GM12878 (cell line): ENCODE results near the gene CCN6. TPM values are rescaled to one million over a fixed set of nuclear protein-coding genes. Genes with fewer than 3 reads are reported as not detected.

Source experiments
- ATAC-seq: fragments of 200-7000 bp; cut with Tn5 transposase; 3 replicates; pipeline ENCODE4 v1.9.1; 2020; ENCODE audit warnings: mild to moderate bottlenecking, moderate library complexity
- BruUV-seq: library from RNA; stranded (reverse); fragments of 400-500 nt; replicated peaks from 2 replicates; lab custom pipeline; 2021; lab: Mats Ljungman, UMichigan
- CTCF ChIA-PET: fragments of 300-600 bp; sonication (Branson Sonifier 250); formaldehyde crosslinking; extraction: SDS; loops from one replicate; lab custom pipeline; 2021; ENCODE audit warnings: inconsistent platforms; lab: Yijun Ruan, JAX
- POLR2A ChIA-PET: fragments of 350-600 bp; formaldehyde crosslinking; extraction: SDS; loops from one replicate; lab custom pipeline; 2021; ENCODE audit warnings: inconsistent platforms; lab: Charles Lee
- RAD21 ChIA-PET: fragments of 300-600 bp; sonication (Branson Sonifier 250); formaldehyde crosslinking; loops from one replicate; lab custom pipeline; 2023; ENCODE audit warnings: antibody characterized with exemption; ENCODE audit not compliant: unreplicated experiment; lab: Charles Lee
- SMC1A ChIA-PET: fragments of 300-600 bp; sonication (Branson Sonifier 250); formaldehyde crosslinking; loops from one replicate; lab custom pipeline; 2023; ENCODE audit not compliant: unreplicated experiment, uncharacterized antibody; lab: Charles Lee
- DNase-seq: peaks from one replicate; pipeline ENCODE4 v3.0.0-alpha.2; 2011; ENCODE audit warnings: low read depth, low spot score
- FAIRE-seq: peaks from 3 replicates; lab custom pipeline; 2011; peaks lifted over from hg19 to GRCh38; lab: Jason Lieb, UNC
- H2AFZ ChIP-seq: 2 replicates; pipeline ENCODE4 v1.6.0; 2011; ENCODE audit warnings: low read depth, low read length, control low read depth; ENCODE audit not compliant: control insufficient read depth
- H3K27ac ChIP-seq: 2 replicates; pipeline ENCODE4 v1.5.1; 2011; ENCODE audit warnings: control low read depth; ENCODE audit not compliant: control insufficient read depth, insufficient read depth
- H3K27me3 ChIP-seq, 2 experiments: replicated peaks in 1 of 2; 2 replicates each; pipeline versions ENCODE4 v1.6.0 to v1.6.1; 2011; ENCODE audit warnings: low read length in 1 of 2; ENCODE audit not compliant: control insufficient read depth in 2 of 2, insufficient read depth in 2 of 2
- H3K36me3 ChIP-seq, 2 experiments: 2 replicates each; pipeline ENCODE4 v1.5.1; 2011; ENCODE audit warnings: low read length in 1 of 2; ENCODE audit not compliant: control insufficient read depth in 2 of 2, insufficient read depth in 2 of 2
- H3K4me1 ChIP-seq: 2 replicates; pipeline ENCODE4 v1.6.1; 2011; ENCODE audit warnings: mild to moderate bottlenecking, low read length, moderate library complexity, mixed read lengths; ENCODE audit not compliant: control insufficient read depth, insufficient read depth
- H3K4me2 ChIP-seq: 2 replicates; pipeline ENCODE4 v1.6.0; 2011; ENCODE audit warnings: control low read depth; ENCODE audit not compliant: control insufficient read depth, insufficient read depth
- H3K4me3 ChIP-seq: fragments of 200-600 bp; sonication (generic); 2 replicates; pipeline ENCODE4 v1.5.1; 2016
- H3K79me2 ChIP-seq: 2 replicates; pipeline ENCODE4 v1.6.0; 2011; ENCODE audit warnings: low read length; ENCODE audit not compliant: control insufficient read depth, insufficient read depth
- H3K9ac ChIP-seq: 2 replicates; pipeline ENCODE4 v1.8.0; 2011; ENCODE audit warnings: low read length, control low read depth, mixed read lengths; ENCODE audit not compliant: control insufficient read depth, insufficient read depth
- H3K9me3 ChIP-seq: replicated peaks from 3 replicates; pipeline ENCODE4 v1.5.1; 2011; ENCODE audit warnings: mild to moderate bottlenecking, low read length; ENCODE audit not compliant: control insufficient read depth, insufficient read depth
- H4K20me1 ChIP-seq: 2 replicates; pipeline ENCODE4 v1.6.0; 2011; ENCODE audit not compliant: control insufficient read depth, insufficient read depth
- CEBPZ ChIP-seq: fragments of 150-350 bp; IDR thresholded peaks from 2 replicates; pipeline ENCODE4 v1.6.1; 2016; ENCODE audit warnings: low read depth, low read length
- CHD1 ChIP-seq: IDR thresholded peaks from 2 replicates; pipeline ENCODE4 v1.6.1; 2012; ENCODE audit warnings: low read depth, low read length, improper control_type of control experiment
- DPF2 ChIP-seq: fragments of 450-650 bp; IDR thresholded peaks from 2 replicates; pipeline ENCODE4 v1.6.1; 2017; ENCODE audit warnings: mild to moderate bottlenecking
- ETV6 ChIP-seq, 2 experiments: fragments of 450-650 bp in 1 of 2; IDR thresholded peaks in 1 of 2; conservative IDR thresholded peaks in 1 of 2; 2 replicates each; pipeline ENCODE4 v1.6.1; 2014; ENCODE audit warnings: antibody characterized with exemption in 1 of 2, borderline replicate concordance in 1 of 2, low read depth in 1 of 2, mild to moderate bottlenecking in 1 of 2, moderate library complexity in 1 of 2
- RCOR1 ChIP-seq: conservative IDR thresholded peaks from 2 replicates; pipeline ENCODE4 v1.6.1; 2012; ENCODE audit warnings: low read depth, low read length, improper control_type of control experiment
- REST ChIP-seq: IDR thresholded peaks from 2 replicates; pipeline ENCODE4 v1.6.1; 2012; ENCODE audit warnings: mild to moderate bottlenecking, low read depth, low read length
- RFX5 ChIP-seq: IDR thresholded peaks from 2 replicates; pipeline ENCODE4 v1.6.1; 2011; ENCODE audit warnings: low read depth, low read length, improper control_type of control experiment
- SIX5 ChIP-seq: IDR thresholded peaks from 2 replicates; pipeline ENCODE4 v1.6.1; 2011; ENCODE audit warnings: mild to moderate bottlenecking, low read depth, low read length, moderate library complexity; ENCODE audit not compliant: severe bottlenecking
- TCF3 ChIP-seq: IDR thresholded peaks from 2 replicates; pipeline ENCODE4 v1.6.1; 2012; ENCODE audit warnings: low read depth, mild to moderate bottlenecking, low read length, borderline replicate concordance; ENCODE audit not compliant: insufficient read depth
- ZBTB4 ChIP-seq: fragments of 450-650 bp; formaldehyde crosslinking; IDR thresholded peaks from 2 replicates; pipeline ENCODE4 v1.4.0; 2022; ENCODE audit warnings: mild to moderate bottlenecking, moderate library complexity
- ZZZ3 ChIP-seq: IDR thresholded peaks from 2 replicates; pipeline ENCODE4 v1.6.1; 2011; ENCODE audit warnings: low read depth; ENCODE audit not compliant: control insufficient read depth, insufficient read length
- WGBS: methylation state at CpG from one replicate; pipeline ENCODE4 v1.1.6; 2016; ENCODE audit warnings: low lambda C conversion rate; ENCODE audit not compliant: insufficient replicate concordance, insufficient coverage; ENCODE audit errors: missing lambda C conversion rate; 5-methylcytosine and 5-hydroxymethylcytosine counted together
- in situ Hi-C: fragments of 300-500 bp; cut with MboI; formaldehyde crosslinking; loops from 9 replicates; pipeline ENCODE4 v1.14.3; 2018; ENCODE audit warnings: mixed read lengths
- intact Hi-C: fragments of 100-400 bp; cut with micrococcal nuclease; formaldehyde crosslinking; loops from one replicate; pipeline ENCODE4 v1.14.2; 2022; ENCODE audit not compliant: unreplicated experiment
- polyA plus RNA-seq, 11 experiments: library from polyadenylated mRNA; depleted of rRNA in 4 of 11; unstranded in 6 of 11; stranded (reverse) in 5 of 11; fragments of >200 nt; fragmentation: Nextera tagmentation in 4 of 11; fragmentation: Illumina TruSeq in 1 of 11; extraction: Ambion mirVana in 4 of 11; extraction: Trizol in 1 of 11; gene quantifications; 1 replicate in 1 of 11; 2 replicates in 10 of 11; pipeline versions ENCODE4 v1.2.1 to v1.2.3, GENCODE V29; 2011 to 2016; ENCODE audit warnings: inconsistent platforms in 2 of 11, missing spikeins in 2 of 11, low read depth in 1 of 11
- total RNA-seq, 4 experiments: library from RNA; depleted of rRNA in 3 of 4; stranded (reverse); fragments of >200 nt in 3 of 4; fragmentation: Illumina TruSeq in 1 of 4; extraction: Trizol in 1 of 4; gene quantifications; 2 replicates each; pipeline versions ENCODE4 v1.2.1 to v1.2.3, GENCODE V29; 2013 to 2021

The CCN6 gene
- total and polyA plus RNA-seq, 10 of the 15 experiments (the other 5 are each of a cell fraction or from before 2014, with no cell fraction given), result 0.05 to 0.24 (median 0.19) TPM; not detected in 5

- H4K20me1 ChIP-seq, result no peaks in the 10 kb centered on the region
- H3K27ac ChIP-seq, result no peak overlapping the region
- ChIA-PET POLR2A (interaction anchor here (0.6 kb wide), 2 partner anchors 384 to 793 kb away, joined by 3 to 7 read pairs; no protein-coding TSS in a partner anchor), SMC1A (interaction anchor here (1.0 to 1.7 kb wide), 4 partner anchors 8 to 790 kb away, joined by 3 to 4 read pairs (median 4); a partner anchor contains a TSS), CTCF (interaction anchor here (0.6 to 2.1 kb wide), 4 partner anchors 9 to 571 kb away, joined by 3 to 12 read pairs (median 3); no protein-coding TSS in a partner anchor), RAD21 (interaction anchor here (1.3 kb wide), 1 partner anchor 790 kb away, joined by 3 read pairs; a partner anchor contains a TSS)
- intact Hi-C loops, result no loop called here
- no peak overlapping the region for H3K4me3 ChIP-seq
- H3K9me3 ChIP-seq, result no peaks in the 10 kb centered on the region
- H3K36me3 ChIP-seq, result no peaks in the 10 kb centered on the region
- no peak overlapping the region for H3K4me2 ChIP-seq
- H2AFZ ChIP-seq, result no peak overlapping the region
- FAIRE-seq (no peak), DNase-seq (no peak), ATAC-seq (no peak)
- H3K79me2 ChIP-seq, result no peaks in the 10 kb centered on the region
- no peaks in the 10 kb centered on the region for H3K4me1 ChIP-seq
- 31% methylated on average over 6 of the region's 6 CpGs for WGBS
- H3K27me3 ChIP-seq, result no peaks in the 10 kb centered on the region
- BruUV-seq, result no TSS peak
- in situ Hi-C loops, result loop anchor here (5.0 kb wide), 1 partner anchor 797 kb away; no protein-coding TSS in a partner anchor
- H3K9ac ChIP-seq, result no peak overlapping the region
- TF ChIP-seq ZZZ3 (no peak), ZBTB4 (no peak), ETV6 (conservative IDR thresholded peaks at IDR 0.05 in 1 of 2, IDR thresholded peaks at IDR 0.05 in 1 of 2; ENCODE audit: borderline replicate concordance in 1 of 2, low read depth in 1 of 2) (no peak), CHD1 (no peak), DPF2 (no peak), TCF3 (no peak), RFX5 (no peak), SIX5 (no peak), RCOR1 (no peak), CEBPZ (no peak), REST (no peak)
Measured at GRCh38 chr6:112049026-112049799, 4.7 kb upstream of the CCN6 start.
